ENCODE data around the gene IQSEC1.

The IQSEC1 gene

GRCh38 chr3:12987602-12988001 lies 85.6 kb downstream of the IQSEC1 start:
- no peak for DNase-seq

DNA sequence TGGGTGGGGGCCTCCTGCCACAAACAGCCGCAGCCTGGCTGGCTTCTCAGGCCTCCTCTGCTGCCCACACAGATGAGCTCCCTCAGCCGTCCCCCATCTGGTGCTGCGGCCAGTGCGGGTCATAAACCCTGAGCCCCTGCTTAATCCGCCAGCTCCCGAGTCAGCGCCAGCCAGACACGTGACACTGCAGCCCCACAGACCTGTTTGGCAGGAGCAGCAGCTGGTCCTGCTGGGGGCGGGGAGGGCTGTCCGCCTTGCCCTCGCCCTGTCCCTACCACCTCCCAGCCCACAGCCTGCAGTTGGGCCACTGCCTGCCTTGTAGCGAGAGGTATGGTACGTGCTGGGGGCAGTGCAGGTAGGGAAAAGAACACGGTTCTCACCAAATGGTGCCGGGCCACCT lies 86.2 kb downstream of the IQSEC1 start:
- DNase-seq: no peak

GRCh38 chr3:12986521-12986920 lies 86.7 kb downstream of the IQSEC1 start:
- no peak for DNase-seq

- DNase-seq: no peak
These were observed 87.2 kb downstream of the IQSEC1 start for GRCh38 chr3:12986031-12986430.

- no peak for DNase-seq
These were observed 88.1 kb downstream of the IQSEC1 start for GRCh38 chr3:12985148-12985547.

- peak in 47 of 56 donors; percentile 15 to 81 (median 49) for DNase-seq
These were observed 89.0 kb downstream of the IQSEC1 start for GRCh38 chr3:12984023-12984823.

- DNase-seq: no peak
These were observed 89.9 kb downstream of the IQSEC1 start for GRCh38 chr3:12983319-12983718.

- no peak for DNase-seq
These were observed 90.6 kb downstream of the IQSEC1 start for GRCh38 chr3:12982619-12983101.

DNA sequence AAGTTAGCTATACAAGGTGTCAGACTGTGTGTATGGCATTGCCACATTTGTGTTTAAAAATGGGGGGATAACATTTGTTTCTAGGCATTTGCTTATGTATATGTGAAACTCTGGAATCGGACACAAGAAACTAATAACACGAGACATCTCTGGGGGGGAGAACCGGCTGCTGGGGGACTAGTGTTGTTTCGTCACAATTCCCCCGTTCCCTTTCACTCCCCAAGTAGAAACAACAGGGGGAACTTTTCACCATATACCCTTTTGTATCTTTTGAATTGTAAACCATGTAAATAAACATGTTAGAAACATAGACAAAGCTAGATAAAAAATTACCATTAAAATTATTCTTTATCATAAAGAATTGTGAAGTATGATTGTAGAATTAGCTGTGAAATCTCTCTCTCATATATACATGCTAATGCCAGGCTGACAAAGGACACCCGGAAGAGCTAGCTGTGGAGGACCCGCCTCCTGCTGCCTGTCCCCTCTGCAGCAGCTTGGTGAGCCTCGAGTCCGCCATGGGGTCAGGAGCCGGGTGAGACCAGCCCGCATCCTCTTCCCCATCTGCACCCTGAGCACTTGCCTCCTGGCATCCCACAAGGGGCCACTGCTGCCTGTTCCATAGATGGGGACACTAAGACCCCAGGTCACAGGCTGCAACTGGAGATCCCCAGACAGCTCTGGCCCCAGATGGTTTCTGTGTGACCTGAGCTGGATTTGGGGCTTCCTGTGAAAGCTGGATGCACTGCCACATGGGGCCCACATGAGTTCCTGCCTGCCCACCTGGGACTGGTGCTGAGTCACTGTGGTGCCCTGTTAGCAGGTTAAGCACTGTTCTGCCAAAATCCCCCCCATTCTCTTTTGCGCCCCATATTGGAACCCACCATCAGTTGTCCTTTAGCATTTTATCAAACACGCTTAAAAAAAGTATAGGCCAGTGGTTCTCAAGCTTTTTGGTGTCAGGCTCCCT lies 91.6 kb downstream of the IQSEC1 start:
- DNase-seq: no peak

- DNase-seq: no peak
These were observed 92.5 kb downstream of the IQSEC1 start for GRCh38 chr3:12980596-12981290.

DNA sequence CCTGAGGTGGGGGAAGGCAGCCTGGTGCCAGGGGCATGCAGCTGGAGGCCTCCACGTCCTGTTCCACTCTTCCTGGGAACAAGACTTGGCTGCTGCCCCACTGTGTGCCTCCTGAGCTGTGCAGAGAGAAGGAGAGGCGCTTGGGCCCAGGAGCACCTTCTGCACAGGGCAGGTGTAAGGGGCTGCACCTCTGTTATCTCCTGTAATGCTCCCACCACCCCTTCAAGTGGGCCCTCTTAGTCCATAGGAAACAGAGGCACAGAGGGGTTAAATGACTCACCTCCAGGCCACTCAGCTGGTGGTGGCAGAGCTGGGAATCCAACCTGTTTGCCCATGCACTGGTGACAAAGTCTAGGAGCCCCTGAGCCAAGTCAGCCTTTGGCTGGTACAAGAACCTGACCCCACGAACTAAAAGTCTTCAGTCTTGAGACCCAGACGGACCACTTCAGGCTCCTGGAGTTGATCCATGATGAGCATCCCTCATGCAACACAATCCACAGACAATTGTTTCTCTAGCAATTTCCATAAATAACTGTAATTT lies 93.2 kb downstream of the IQSEC1 start:
- no peak for DNase-seq

GRCh38 chr3:12979151-12979946 lies 93.9 kb downstream of the IQSEC1 start:
- no peak for DNase-seq

GRCh38 chr3:12978682-12979081 lies 94.5 kb downstream of the IQSEC1 start:
- DNase-seq: no peak

GRCh38 chr3:12977117-12977808 lies 96.0 kb downstream of the IQSEC1 start:
- no peak for DNase-seq

DNA sequence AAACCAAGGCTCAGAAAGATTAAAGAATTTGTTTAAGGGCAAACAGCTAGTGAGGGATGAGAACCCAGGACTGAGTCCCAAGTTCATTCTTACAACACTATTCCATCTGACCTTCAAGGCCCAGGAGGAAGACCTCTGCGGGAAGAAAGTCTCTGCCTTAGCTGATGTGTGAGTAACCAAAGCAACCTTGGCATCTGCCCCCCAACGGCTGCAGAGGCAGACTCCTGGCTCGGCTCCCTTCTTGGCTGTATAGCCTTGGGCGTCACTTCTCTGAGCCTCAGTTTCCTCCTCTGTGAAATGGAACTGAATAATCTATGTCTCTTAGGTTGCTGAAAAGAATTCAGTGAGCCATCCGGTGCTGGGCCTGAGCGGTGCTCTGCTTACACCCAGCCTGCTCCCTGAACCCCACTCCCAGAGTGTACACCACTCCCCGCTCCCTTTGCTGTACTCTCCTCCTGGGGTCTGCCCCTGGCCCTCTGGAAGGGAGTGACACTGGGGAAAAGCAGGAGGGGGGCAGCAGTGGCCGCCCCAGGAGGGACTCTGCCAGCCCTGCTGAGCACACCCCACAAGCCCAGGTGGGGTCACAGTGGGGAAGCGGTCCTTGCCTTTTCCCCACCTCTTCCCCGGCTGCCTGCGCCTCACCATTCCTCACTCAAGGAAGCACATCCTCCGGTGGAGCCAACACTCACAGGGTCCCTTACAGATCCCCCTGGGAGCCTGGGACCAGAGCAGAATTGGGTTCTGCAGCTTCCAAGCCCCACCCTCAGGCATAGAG lies 97.3 kb downstream of the IQSEC1 start:
- no peak for DNase-seq

- DNase-seq: no peak
These were observed 98.4 kb downstream of the IQSEC1 start for GRCh38 chr3:12974819-12975218.

GRCh38 chr3:12974334-12974733 lies 98.9 kb downstream of the IQSEC1 start:
- peak in 1 of 56 donors; percentile 44 for DNase-seq

DNA sequence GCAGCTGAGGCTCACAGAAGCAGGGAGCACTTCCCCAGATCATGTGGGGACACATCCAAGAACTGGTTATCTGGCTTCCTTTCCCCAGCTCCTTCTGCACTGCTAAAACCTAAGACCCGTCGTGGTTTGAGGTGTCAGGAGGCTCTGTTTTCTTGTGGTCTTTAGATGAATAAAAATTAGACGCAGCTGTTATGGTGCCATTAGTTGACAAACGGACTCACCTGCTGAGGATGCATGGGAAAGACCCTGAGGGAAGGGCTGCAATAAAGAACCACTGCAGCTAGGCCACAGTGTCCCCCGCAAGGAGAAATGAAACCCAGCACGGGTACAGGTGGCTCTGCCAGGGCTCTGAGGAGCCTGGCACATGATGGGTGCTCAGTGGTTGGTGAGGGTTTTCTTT lies 99.4 kb downstream of the IQSEC1 start:
- DNase-seq: no peak

Measured in nucleus accumbens (tissue), 56 donors.